HepG2 (cell line): ENCODE data around the gene ZBTB7C. TPM values are rescaled to one million over a fixed set of nuclear protein-coding genes. Genes with fewer than 3 reads are reported as not detected.

Experiments
- ATAC-seq: fragments of 200-7000 bp; cut with Tn5 transposase; 3 replicates; pipeline ENCODE4 v1.9.1; 2020; ENCODE audit warnings: mild to moderate bottlenecking, moderate library complexity
- BruUV-seq: library from RNA; stranded (reverse); fragments of 400-500 nt; replicated peaks from 2 replicates; lab custom pipeline; 2021; lab: Mats Ljungman, UMichigan
- CTCF ChIA-PET: fragments of 300-600 bp; formaldehyde crosslinking; extraction: SDS; loops from one replicate; lab custom pipeline; 2021; ENCODE audit warnings: low total read pairs, inconsistent platforms, low intra/inter-chr PET ratio; lab: Yijun Ruan, JAX
- POLR2A ChIA-PET: fragments of 350-600 bp; sonication (Branson Sonifier 250); formaldehyde crosslinking; loops from one replicate; lab custom pipeline; 2020; ENCODE audit warnings: antibody characterized with exemption, inconsistent platforms; lab: Yijun Ruan, JAX
- DNase-seq: peaks from one replicate; pipeline ENCODE4 v3.0.0-alpha.2; 2015; ENCODE audit warnings: low spot score
- FAIRE-seq: peaks from 3 replicates; lab custom pipeline; 2011; peaks lifted over from hg19 to GRCh38; lab: Jason Lieb, UNC
- H2AFZ ChIP-seq: one replicate; pipeline ENCODE4 v1.6.1; 2011; ENCODE audit warnings: low read length, inconsistent platforms
- H3K27ac ChIP-seq: fragments of 300-600 bp; 3 replicates; pipeline ENCODE4 v1.8.0; 2011; ENCODE audit warnings: mixed run types, mild to moderate bottlenecking, mixed read lengths, low read length, inconsistent platforms; ENCODE audit not compliant: insufficient read depth; ENCODE audit errors: extremely low read length
- H3K27me3 ChIP-seq, 2 experiments: fragments of 200-600 bp in 1 of 2; 2 replicates in 1 of 2; 3 replicates in 1 of 2; pipeline versions ENCODE4 v1.6.0 to v1.8.0; 2011; ENCODE audit warnings: low read length in 2 of 2, mild to moderate bottlenecking in 2 of 2, moderate library complexity in 2 of 2, inconsistent platforms in 1 of 2; ENCODE audit not compliant: insufficient read depth in 2 of 2, control insufficient read depth in 1 of 2
- H3K36me3 ChIP-seq, 2 experiments: fragments of 200-600 bp in 1 of 2; replicated peaks in 1 of 2; 2 replicates in 1 of 2; 3 replicates in 1 of 2; pipeline versions ENCODE4 v1.5.1 to v1.8.0; 2011; ENCODE audit warnings: low read length in 2 of 2, inconsistent platforms in 1 of 2; ENCODE audit not compliant: insufficient read depth in 2 of 2, control insufficient read depth in 1 of 2
- H3K4me1 ChIP-seq: 2 replicates; pipeline ENCODE4 v1.5.1; 2012; ENCODE audit warnings: low read length, inconsistent platforms; ENCODE audit not compliant: insufficient read depth
- H3K4me2 ChIP-seq: 2 replicates; pipeline ENCODE4 v1.6.0; 2011; ENCODE audit warnings: low read depth, low read length, inconsistent platforms
- H3K4me3 ChIP-seq, 3 experiments: fragments of 200-600 bp in 1 of 3; sonication (generic), shearing (Covaris generic) in 1 of 3; replicated peaks in 1 of 3; 2 replicates each; pipeline ENCODE4 v1.5.1; 2011 to 2016; ENCODE audit warnings: low read length in 3 of 3, inconsistent platforms in 2 of 3, low read depth in 2 of 3, mild to moderate bottlenecking in 2 of 3, control low read depth in 1 of 3, mixed read lengths in 1 of 3; ENCODE audit not compliant: insufficient read depth in 1 of 3
- H3K79me2 ChIP-seq: one replicate; pipeline ENCODE4 v1.6.1; 2011; ENCODE audit warnings: low read length, inconsistent platforms; ENCODE audit not compliant: insufficient read depth
- H3K9ac ChIP-seq: 2 replicates; pipeline ENCODE4 v1.6.0; 2011; ENCODE audit warnings: mild to moderate bottlenecking, low read depth, low read length, inconsistent platforms; ENCODE audit not compliant: insufficient read depth
- H3K9me3 ChIP-seq: 2 replicates; pipeline ENCODE4 v1.5.1; 2012; ENCODE audit warnings: mild to moderate bottlenecking, low read length
- H4K20me1 ChIP-seq: 2 replicates; pipeline ENCODE4 v1.6.0; 2011; ENCODE audit warnings: inconsistent platforms, mild to moderate bottlenecking, low read length, moderate library complexity; ENCODE audit not compliant: insufficient read depth
- POLR2A ChIP-seq, 2 experiments: IDR thresholded peaks; 2 replicates each; pipeline ENCODE4 v1.6.1; 2011; ENCODE audit warnings: low read depth in 2 of 2, low read length in 2 of 2, mild to moderate bottlenecking in 1 of 2, moderate library complexity in 1 of 2; ENCODE audit not compliant: insufficient read depth in 1 of 2
- RFX3 ChIP-seq: IDR thresholded peaks from 2 replicates; pipeline ENCODE4 v1.6.1; 2016; ENCODE audit warnings: missing biosample characterization, missing genetic modification reagents
- THAP11 ChIP-seq: IDR thresholded peaks from 2 replicates; pipeline ENCODE4 v1.6.1; 2016; ENCODE audit warnings: missing biosample characterization, missing genetic modification reagents
- ZBTB38 ChIP-seq: sonication (generic); formaldehyde crosslinking; IDR thresholded peaks from 2 replicates; pipeline ENCODE4 v1.5.1; 2020; ENCODE audit warnings: mild to moderate bottlenecking, missing genetic modification reagents
- ZFP36L1 ChIP-seq: sonication (generic); formaldehyde crosslinking; IDR thresholded peaks from 2 replicates; pipeline ENCODE4 v1.8.0; 2022; ENCODE audit warnings: mild to moderate bottlenecking, missing genetic modification reagents, moderate library complexity
- ZSCAN20 ChIP-seq: sonication (generic); formaldehyde crosslinking; IDR thresholded peaks from 2 replicates; pipeline ENCODE4 v1.4.0; 2020; ENCODE audit warnings: missing genetic modification reagents, mild to moderate bottlenecking, borderline replicate concordance
- WGBS: methylation state at CpG from one replicate; pipeline ENCODE4 v1.1.6; 2017; ENCODE audit warnings: low lambda C conversion rate; 5-methylcytosine and 5-hydroxymethylcytosine counted together
- in situ Hi-C: cut with HindIII; loops from 2 replicates; pipeline ENCODE4 v1.10.0; 2017; ENCODE audit warnings: low pct_unique_long_range_greater_than_20kb; ENCODE audit not compliant: extremely low pct_ligation_motif_present
- intact Hi-C: fragments of 100-400 bp; cut with micrococcal nuclease; formaldehyde crosslinking; loops from one replicate; pipeline ENCODE4 v1.10.0; 2022; ENCODE audit not compliant: unreplicated experiment
- polyA plus RNA-seq, 8 experiments: library from polyadenylated mRNA; depleted of rRNA in 3 of 8; stranded (reverse) in 7 of 8; unstranded in 1 of 8; fragments of >200 nt; fragmentation: Illumina TruSeq in 4 of 8; extraction: Trizol in 4 of 8; gene quantifications; 2 replicates each; pipeline versions ENCODE4 v1.2.1 to v1.2.3, GENCODE V29; 2011 to 2016; ENCODE audit warnings: low read depth in 4 of 8, missing spikeins in 1 of 8, mixed read lengths in 1 of 8; ENCODE audit not compliant: insufficient read depth in 1 of 8
- total RNA-seq, 5 experiments: library from RNA; depleted of rRNA; stranded (reverse); fragments of >200 nt; fragmentation: Illumina TruSeq; extraction: Trizol; gene quantifications; 2 replicates each; pipeline ENCODE4 v1.2.3, GENCODE V29; 2016; ENCODE audit warnings: low read depth in 1 of 5
- TF ChIP-seq, protein P1 (sequence below): sonication (generic); formaldehyde crosslinking; conservative IDR thresholded peaks from 2 replicates; pipeline ENCODE4 v1.4.0; 2020; ENCODE audit warnings: missing genetic modification reagents
- TF ChIP-seq, protein P2 (sequence below): sonication (generic); formaldehyde crosslinking; IDR thresholded peaks from 2 replicates; pipeline ENCODE4 v1.9.0; 2021; ENCODE audit warnings: missing genetic modification reagents, mild to moderate bottlenecking, borderline replicate concordance
- TF ChIP-seq, protein P3 (sequence below): IDR thresholded peaks from 2 replicates; pipeline ENCODE4 v1.6.1; 2016; ENCODE audit warnings: missing biosample characterization, missing genetic modification reagents, low read depth
- TF ChIP-seq, protein P4 (sequence below): sonication (generic); formaldehyde crosslinking; IDR thresholded peaks from 2 replicates; pipeline ENCODE4 v1.4.0; 2020; ENCODE audit warnings: mild to moderate bottlenecking, missing genetic modification reagents
- TF ChIP-seq, protein P5 (sequence below): sonication (generic); formaldehyde crosslinking; IDR thresholded peaks from 2 replicates; pipeline ENCODE4 v1.4.0; 2020; ENCODE audit warnings: mild to moderate bottlenecking, missing genetic modification reagents
- TF ChIP-seq, protein P6 (sequence below): sonication (generic); formaldehyde crosslinking; IDR thresholded peaks from 2 replicates; pipeline ENCODE4 v1.4.0; 2020; ENCODE audit warnings: missing genetic modification reagents

The ZBTB7C gene
- total and polyA plus RNA-seq, 2 of the 13 experiments (the other 11 are each of a cell fraction or from before 2014, with no cell fraction given), result 0.01 to 0.04 TPM

DNA sequence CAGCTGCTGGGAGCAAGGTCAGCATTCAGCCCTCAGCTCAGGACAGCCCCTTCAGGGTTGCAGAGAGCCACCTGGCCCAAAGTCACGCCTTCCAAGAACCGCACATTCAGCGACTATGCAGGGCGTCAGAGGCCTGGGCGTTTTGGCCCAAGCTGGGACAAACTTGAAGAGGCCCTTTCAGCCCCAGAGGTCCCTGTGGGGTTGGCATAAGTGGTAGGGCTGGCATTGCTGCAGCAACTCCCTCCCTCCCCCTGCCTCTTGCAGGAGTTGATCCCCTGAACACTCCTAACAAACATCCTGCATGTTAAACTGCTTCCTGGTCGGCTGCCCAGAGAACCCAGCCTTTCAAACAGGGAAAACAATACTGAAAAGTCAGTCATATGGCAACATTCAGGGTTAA is 285.9 kb downstream of the ZBTB7C start:
- ChIA-PET CTCF (no interaction called here), POLR2A (no interaction called here)
- no peak for FAIRE-seq
- BruUV-seq, result no TSS peak
- TF ChIP-seq, protein P1, sequence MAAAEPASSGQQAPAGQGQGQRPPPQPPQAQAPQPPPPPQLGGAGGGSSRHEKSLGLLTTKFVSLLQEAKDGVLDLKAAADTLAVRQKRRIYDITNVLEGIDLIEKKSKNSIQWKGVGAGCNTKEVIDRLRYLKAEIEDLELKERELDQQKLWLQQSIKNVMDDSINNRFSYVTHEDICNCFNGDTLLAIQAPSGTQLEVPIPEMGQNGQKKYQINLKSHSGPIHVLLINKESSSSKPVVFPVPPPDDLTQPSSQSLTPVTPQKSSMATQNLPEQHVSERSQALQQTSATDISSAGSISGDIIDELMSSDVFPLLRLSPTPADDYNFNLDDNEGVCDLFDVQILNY (CRISPR knock-in tag), result no peak
- TF ChIP-seq, protein P2, sequence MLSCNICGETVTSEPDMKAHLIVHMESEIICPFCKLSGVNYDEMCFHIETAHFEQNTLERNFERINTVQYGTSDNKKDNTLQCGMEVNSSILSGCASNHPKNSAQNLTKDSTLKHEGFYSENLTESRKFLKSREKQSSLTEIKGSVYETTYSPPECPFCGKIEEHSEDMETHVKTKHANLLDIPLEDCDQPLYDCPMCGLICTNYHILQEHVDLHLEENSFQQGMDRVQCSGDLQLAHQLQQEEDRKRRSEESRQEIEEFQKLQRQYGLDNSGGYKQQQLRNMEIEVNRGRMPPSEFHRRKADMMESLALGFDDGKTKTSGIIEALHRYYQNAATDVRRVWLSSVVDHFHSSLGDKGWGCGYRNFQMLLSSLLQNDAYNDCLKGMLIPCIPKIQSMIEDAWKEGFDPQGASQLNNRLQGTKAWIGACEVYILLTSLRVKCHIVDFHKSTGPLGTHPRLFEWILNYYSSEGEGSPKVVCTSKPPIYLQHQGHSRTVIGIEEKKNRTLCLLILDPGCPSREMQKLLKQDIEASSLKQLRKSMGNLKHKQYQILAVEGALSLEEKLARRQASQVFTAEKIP, result no peak
- TF ChIP-seq ZSCAN20 (no peak), THAP11 (no peak), ZBTB38 (CRISPR knock-in tag) (no peak), RFX3 (CRISPR knock-in tag) (no peak), ZFP36L1 (CRISPR knock-in tag) (no peak), POLR2A (IDR thresholded peaks at IDR 0.05; ENCODE audit: insufficient read depth in 1 of 2, low read depth in 2 of 2, low read length in 2 of 2) (no peak)
- TF ChIP-seq, protein P3, sequence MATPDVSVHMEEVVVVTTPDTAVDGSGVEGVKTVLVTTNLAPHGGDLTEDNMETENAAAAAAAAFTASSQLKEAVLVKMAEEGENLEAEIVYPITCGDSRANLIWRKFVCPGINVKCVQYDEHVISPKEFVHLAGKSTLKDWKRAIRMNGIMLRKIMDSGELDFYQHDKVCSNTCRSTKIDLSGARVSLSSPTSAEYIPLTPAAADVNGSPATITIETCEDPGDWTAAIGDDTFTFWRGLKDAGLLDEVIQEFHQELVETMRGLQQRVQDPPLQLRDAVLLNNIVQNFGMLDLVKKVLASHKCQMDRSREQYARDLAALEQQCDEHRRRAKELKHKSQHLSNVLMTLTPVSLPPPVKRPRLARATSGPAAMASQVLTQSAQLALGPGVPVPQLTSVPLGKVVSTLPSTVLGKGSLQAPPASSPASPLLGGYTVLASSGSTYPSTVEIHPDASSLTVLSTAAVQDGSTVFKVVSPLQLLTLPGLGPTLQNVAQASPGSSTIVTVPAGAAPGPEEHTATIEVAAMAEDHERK (CRISPR knock-in tag), result no peak
- TF ChIP-seq, protein P4, sequence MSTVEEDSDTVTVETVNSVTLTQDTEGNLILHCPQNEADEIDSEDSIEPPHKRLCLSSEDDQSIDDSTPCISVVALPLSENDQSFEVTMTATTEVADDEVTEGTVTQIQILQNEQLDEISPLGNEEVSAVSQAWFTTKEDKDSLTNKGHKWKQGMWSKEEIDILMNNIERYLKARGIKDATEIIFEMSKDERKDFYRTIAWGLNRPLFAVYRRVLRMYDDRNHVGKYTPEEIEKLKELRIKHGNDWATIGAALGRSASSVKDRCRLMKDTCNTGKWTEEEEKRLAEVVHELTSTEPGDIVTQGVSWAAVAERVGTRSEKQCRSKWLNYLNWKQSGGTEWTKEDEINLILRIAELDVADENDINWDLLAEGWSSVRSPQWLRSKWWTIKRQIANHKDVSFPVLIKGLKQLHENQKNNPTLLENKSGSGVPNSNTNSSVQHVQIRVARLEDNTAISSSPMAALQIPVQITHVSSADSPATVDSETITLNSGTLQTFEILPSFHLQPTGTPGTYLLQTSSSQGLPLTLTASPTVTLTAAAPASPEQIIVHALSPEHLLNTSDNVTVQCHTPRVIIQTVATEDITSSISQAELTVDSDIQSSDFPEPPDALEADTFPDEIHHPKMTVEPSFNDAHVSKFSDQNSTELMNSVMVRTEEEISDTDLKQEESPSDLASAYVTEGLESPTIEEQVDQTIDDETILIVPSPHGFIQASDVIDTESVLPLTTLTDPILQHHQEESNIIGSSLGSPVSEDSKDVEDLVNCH, result no peak
- TF ChIP-seq, protein P5, sequence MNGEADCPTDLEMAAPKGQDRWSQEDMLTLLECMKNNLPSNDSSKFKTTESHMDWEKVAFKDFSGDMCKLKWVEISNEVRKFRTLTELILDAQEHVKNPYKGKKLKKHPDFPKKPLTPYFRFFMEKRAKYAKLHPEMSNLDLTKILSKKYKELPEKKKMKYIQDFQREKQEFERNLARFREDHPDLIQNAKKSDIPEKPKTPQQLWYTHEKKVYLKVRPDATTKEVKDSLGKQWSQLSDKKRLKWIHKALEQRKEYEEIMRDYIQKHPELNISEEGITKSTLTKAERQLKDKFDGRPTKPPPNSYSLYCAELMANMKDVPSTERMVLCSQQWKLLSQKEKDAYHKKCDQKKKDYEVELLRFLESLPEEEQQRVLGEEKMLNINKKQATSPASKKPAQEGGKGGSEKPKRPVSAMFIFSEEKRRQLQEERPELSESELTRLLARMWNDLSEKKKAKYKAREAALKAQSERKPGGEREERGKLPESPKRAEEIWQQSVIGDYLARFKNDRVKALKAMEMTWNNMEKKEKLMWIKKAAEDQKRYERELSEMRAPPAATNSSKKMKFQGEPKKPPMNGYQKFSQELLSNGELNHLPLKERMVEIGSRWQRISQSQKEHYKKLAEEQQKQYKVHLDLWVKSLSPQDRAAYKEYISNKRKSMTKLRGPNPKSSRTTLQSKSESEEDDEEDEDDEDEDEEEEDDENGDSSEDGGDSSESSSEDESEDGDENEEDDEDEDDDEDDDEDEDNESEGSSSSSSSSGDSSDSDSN (CRISPR knock-in tag), result no peak
- TF ChIP-seq, protein P6, sequence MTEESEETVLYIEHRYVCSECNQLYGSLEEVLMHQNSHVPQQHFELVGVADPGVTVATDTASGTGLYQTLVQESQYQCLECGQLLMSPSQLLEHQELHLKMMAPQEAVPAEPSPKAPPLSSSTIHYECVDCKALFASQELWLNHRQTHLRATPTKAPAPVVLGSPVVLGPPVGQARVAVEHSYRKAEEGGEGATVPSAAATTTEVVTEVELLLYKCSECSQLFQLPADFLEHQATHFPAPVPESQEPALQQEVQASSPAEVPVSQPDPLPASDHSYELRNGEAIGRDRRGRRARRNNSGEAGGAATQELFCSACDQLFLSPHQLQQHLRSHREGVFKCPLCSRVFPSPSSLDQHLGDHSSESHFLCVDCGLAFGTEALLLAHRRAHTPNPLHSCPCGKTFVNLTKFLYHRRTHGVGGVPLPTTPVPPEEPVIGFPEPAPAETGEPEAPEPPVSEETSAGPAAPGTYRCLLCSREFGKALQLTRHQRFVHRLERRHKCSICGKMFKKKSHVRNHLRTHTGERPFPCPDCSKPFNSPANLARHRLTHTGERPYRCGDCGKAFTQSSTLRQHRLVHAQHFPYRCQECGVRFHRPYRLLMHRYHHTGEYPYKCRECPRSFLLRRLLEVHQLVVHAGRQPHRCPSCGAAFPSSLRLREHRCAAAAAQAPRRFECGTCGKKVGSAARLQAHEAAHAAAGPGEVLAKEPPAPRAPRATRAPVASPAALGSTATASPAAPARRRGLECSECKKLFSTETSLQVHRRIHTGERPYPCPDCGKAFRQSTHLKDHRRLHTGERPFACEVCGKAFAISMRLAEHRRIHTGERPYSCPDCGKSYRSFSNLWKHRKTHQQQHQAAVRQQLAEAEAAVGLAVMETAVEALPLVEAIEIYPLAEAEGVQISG, result no peak
- Histone ChIP-seq H3K36me3 (no peaks in the 10 kb centered on the region), H3K79me2 (no peaks in the 10 kb centered on the region), H3K4me1 (no peaks in the 10 kb centered on the region), H3K9ac (no peak overlapping the region), H3K4me2 (no peak overlapping the region), H3K9me3 (no peaks in the 10 kb centered on the region), H4K20me1 (no peaks in the 10 kb centered on the region), H2AFZ (no peak overlapping the region), H3K27ac (no peak overlapping the region), H3K4me3 (no peak overlapping the region), H3K27me3 (peaks cover 4% of the 10 kb centered on the region in 2 experiments; a peak in 3 of 5 replicates)
- WGBS, result 10% methylated on average over 1 of the region's 6 CpGs
- no peak for ATAC-seq
- in situ Hi-C loops, result no loop called here
- DNase-seq, result no peak
- intact Hi-C loops, result no loop called here
